Measurements from ENCODE around the gene GMPPA.
A peak's percentile ranks its signal among the peaks of the same experiment; 100 is the strongest.

GMPPA gene

GRCh38 chr2:219537657-219538488 is 39.2 kb downstream of the GMPPA start:
- no peak for DNase-seq (ENCODE audit: low read depth in 2 of 3, low spot score in 2 of 3)

GRCh38 chr2:219538504-219538951 is 39.8 kb downstream of the GMPPA start:
- no peak for DNase-seq (ENCODE audit: low read depth in 2 of 3, low spot score in 2 of 3)

GRCh38 chr2:219538956-219539788 is 40.5 kb downstream of the GMPPA start:
- no peak for DNase-seq (ENCODE audit: low read depth in 2 of 3, low spot score in 2 of 3)

- DNase-seq (ENCODE audit: low read depth in 2 of 3, low spot score in 2 of 3) = no peak
Observed at GRCh38 chr2:219539926-219540678, 41.4 kb downstream of the GMPPA start.

GRCh38 chr2:219540784-219541504 is 42.3 kb downstream of the GMPPA start:
- DNase-seq (ENCODE audit: low read depth in 2 of 3, low spot score in 2 of 3) = no peak

GRCh38 chr2:219541611-219542180 is 43.0 kb downstream of the GMPPA start:
- peak; percentile 72 to 89 (median 75) for DNase-seq (ENCODE audit: low read depth in 2 of 3, low spot score in 2 of 3)

- peak in 2 of 3 experiments; percentile 10 to 33 for DNase-seq (ENCODE audit: low read depth in 2 of 3, low spot score in 2 of 3)
Observed at GRCh38 chr2:219542931-219543595, 44.4 kb downstream of the GMPPA start.

GRCh38 chr2:219543596-219544358 is 45.1 kb downstream of the GMPPA start, which contains the start of the genes CHPF and TMEM198:
CHPF (minus strand) TSS chr2:219543809; CDS start chr2:219543538, 271 bp downstream.
TMEM198 (plus strand) TSS chr2:219544028; CDS start chr2:219544728, 700 bp downstream.
- peak; percentile 80 to 88 (median 88) for DNase-seq (ENCODE audit: low read depth in 2 of 3, low spot score in 2 of 3)

GRCh38 chr2:219544567-219544966 is 45.9 kb downstream of the GMPPA start:
- DNase-seq (ENCODE audit: low read depth in 2 of 3, low spot score in 2 of 3) = no peak

- no peak for DNase-seq (ENCODE audit: low read depth in 2 of 3, low spot score in 2 of 3)
Observed at GRCh38 chr2:219545295-219545942, 46.7 kb downstream of the GMPPA start.

GRCh38 chr2:219545943-219546352 is 47.3 kb downstream of the GMPPA start:
- no peak for DNase-seq (ENCODE audit: low read depth in 2 of 3, low spot score in 2 of 3)

- DNase-seq (ENCODE audit: low read depth in 2 of 3, low spot score in 2 of 3) = no peak
Observed at GRCh38 chr2:219547621-219548020, 48.9 kb downstream of the GMPPA start.

GRCh38 chr2:219548990-219549389 is 50.3 kb downstream of the GMPPA start:
- DNase-seq (ENCODE audit: low read depth in 2 of 3, low spot score in 2 of 3) = no peak

GRCh38 chr2:219549619-219550018 is 50.9 kb downstream of the GMPPA start:
- no peak for DNase-seq (ENCODE audit: low read depth in 2 of 3, low spot score in 2 of 3)

GRCh38 chr2:219551441-219552381 is 53.0 kb downstream of the GMPPA start:
- no peak for DNase-seq (ENCODE audit: low read depth in 2 of 3, low spot score in 2 of 3)

- peak; percentile 60 to 70 (median 60) for DNase-seq (ENCODE audit: low read depth in 2 of 3, low spot score in 2 of 3)
Observed at GRCh38 chr2:219552382-219553167, 53.9 kb downstream of the GMPPA start.

GRCh38 chr2:219553168-219553417 is 54.4 kb downstream of the GMPPA start:
- no peak for DNase-seq (ENCODE audit: low read depth in 2 of 3, low spot score in 2 of 3)

Data from activated CD8-positive, alpha-beta memory T cell treated with anti-CD3 and anti-CD28 coated beads for 48 hours (primary cell).